Esophagus muscularis mucosa (tissue), 3 donors: ENCODE measurements around the gene KDM1A.

Source experiments
- CTCF ChIP-seq, 3 experiments: fragments of 200-600 bp in 2 of 3; fragments of 450-650 bp in 1 of 3; sonication (generic) in 2 of 3; IDR thresholded peaks; one replicate each; pipeline ENCODE4 v1.5.1; 2017 to 2019; ENCODE audit warnings: antibody characterized with exemption in 3 of 3, mild to moderate bottlenecking in 2 of 3, moderate library complexity in 1 of 3
- POLR2AphosphoS5 ChIP-seq, 2 donors: sonication (generic); formaldehyde crosslinking; IDR thresholded peaks; one replicate each; pipeline ENCODE4 v1.6.1; 2017; ENCODE audit warnings: antibody characterized with exemption in 2 of 2

- TF ChIP-seq CTCF (IDR thresholded peaks at IDR 0.05) (no peak), POLR2AphosphoS5 (IDR thresholded peaks at IDR 0.05) (no peak)
Observed at GRCh38 chr1:22972760-22973159, 46.5 kb upstream of the KDM1A start, which contains the start of gene LACTBL1.
